HG02763 (cell line): ENCODE data around the gene PTBP3.

ENCODE experiments used
- ATAC-seq: cut with Tn5 transposase; IDR thresholded peaks from one replicate; pipeline ENCODE4 v1.9.1; 2021; ENCODE audit warnings: mild to moderate bottlenecking, moderate library complexity; ENCODE audit not compliant: unreplicated experiment

The PTBP3 gene

GRCh38 chr9:112173489-112174221 lies 159.8 kb downstream of the PTBP3 start:
- no peak for ATAC-seq

- no peak for ATAC-seq
Observed at GRCh38 chr9:112170968-112171367, 162.5 kb downstream of the PTBP3 start.

GRCh38 chr9:112170235-112170634 lies 163.2 kb downstream of the PTBP3 start:
- ATAC-seq: no peak

GRCh38 chr9:112169368-112169767 lies 164.1 kb downstream of the PTBP3 start:
- no peak for ATAC-seq

GRCh38 chr9:112168197-112168596 lies 165.2 kb downstream of the PTBP3 start:
- no peak for ATAC-seq
